ENCODE data around the gene ANAPC4. TPM values are rescaled to one million over a fixed set of nuclear protein-coding genes. Genes with fewer than 3 reads are reported as not detected.
"Not testable (repeated sequence)": the region's sequence is repeated elsewhere in the genome, so short reads cannot be mapped to it uniquely, and the experiment has no call there.

The ANAPC4 gene
- total and polyA plus RNA-seq, 8 donors = 9.0 to 39.9 (median 14.4) TPM

DNA sequence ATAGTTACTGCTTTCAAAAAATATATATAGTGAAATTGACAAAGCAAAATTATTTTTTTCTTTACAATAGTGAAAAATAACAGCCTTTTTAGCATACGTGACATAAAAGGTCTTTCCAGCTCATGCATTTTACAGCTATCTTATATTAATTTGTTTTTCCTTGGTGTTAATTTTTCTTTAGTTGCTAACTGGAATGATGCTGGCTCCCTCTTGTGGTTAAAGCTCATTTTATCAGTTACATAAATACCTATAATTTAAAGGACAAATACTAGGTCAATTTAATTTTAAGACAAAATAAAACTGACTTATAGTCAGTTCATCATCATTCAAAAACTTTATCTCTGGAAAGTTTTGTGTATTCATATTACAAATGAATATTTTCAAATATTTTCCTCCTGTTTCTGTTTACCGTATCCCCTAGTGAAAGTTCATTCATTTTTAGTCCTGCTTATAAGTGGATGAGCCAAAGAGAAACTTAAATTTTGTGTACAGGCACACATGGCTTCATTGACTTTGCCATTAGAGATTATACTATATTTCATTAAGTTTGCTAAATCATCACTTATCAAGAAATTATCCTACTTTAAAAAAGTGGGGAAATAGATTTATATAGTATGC lies 9.9 kb upstream of the ANAPC4 start:
- ATAC-seq (peak in 2 of 4 donors; percentile 38 to 48), DNase-seq (no peak), FAIRE-seq (peak; percentile 88)
- TF ChIP-seq, protein P1, sequence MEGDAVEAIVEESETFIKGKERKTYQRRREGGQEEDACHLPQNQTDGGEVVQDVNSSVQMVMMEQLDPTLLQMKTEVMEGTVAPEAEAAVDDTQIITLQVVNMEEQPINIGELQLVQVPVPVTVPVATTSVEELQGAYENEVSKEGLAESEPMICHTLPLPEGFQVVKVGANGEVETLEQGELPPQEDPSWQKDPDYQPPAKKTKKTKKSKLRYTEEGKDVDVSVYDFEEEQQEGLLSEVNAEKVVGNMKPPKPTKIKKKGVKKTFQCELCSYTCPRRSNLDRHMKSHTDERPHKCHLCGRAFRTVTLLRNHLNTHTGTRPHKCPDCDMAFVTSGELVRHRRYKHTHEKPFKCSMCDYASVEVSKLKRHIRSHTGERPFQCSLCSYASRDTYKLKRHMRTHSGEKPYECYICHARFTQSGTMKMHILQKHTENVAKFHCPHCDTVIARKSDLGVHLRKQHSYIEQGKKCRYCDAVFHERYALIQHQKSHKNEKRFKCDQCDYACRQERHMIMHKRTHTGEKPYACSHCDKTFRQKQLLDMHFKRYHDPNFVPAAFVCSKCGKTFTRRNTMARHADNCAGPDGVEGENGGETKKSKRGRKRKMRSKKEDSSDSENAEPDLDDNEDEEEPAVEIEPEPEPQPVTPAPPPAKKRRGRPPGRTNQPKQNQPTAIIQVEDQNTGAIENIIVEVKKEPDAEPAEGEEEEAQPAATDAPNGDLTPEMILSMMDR (IDR thresholded peaks at IDR 0.05) = peak in 3 of 4 donors; percentile 39 to 44 (median 41)
- H3K9me3 ChIP-seq = no peaks in the 10 kb centered on the region
- H3K36me3 ChIP-seq = peaks cover 0 to 6% (median 0%) of the 10 kb centered on the region in 3 donors
- intact Hi-C loops (cut with DNase I) = no loop called here
- no peak overlapping the region for H3K27ac ChIP-seq
- WGBS, 2 donors = 57 to 62% methylated on average over 2 of the region's 2 CpGs
- H3K27me3 ChIP-seq = no peaks in the 10 kb centered on the region
- H3K4me3 ChIP-seq = no peak overlapping the region
- no peaks in the 10 kb centered on the region for H3K4me1 ChIP-seq

DNA sequence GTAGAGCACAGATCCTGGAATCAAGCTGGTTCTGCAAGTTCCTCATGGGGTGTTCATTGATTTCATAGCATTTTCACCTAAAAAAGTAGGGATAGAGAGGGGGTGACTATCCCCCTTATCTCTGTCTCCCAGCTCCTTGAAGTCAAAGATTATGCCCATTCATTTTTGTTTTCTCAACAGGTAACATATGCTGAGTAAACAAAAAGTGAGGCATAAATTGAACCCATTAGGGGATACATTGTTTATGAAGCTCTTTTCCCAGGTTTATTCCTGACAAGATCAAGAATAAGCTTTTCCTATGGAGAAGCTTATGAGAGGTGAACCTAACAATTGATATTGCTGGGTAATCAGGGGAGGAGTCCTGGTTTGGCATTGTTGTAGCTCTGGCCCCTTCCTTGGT lies 9.2 kb upstream of the ANAPC4 start:
- H3K27ac ChIP-seq = no peak overlapping the region
- no peaks in the 10 kb centered on the region for H3K36me3 ChIP-seq
- intact Hi-C loops (cut with DNase I) = no loop called here
- no peak overlapping the region for H3K4me3 ChIP-seq
- FAIRE-seq (no peak), ATAC-seq (no peak), DNase-seq (no peak)
- H3K4me1 ChIP-seq = no peaks in the 10 kb centered on the region
- H3K9me3 ChIP-seq = no peaks in the 10 kb centered on the region
- H3K27me3 ChIP-seq = no peaks in the 10 kb centered on the region
- TF ChIP-seq, protein P1 (IDR thresholded peaks at IDR 0.05) = no peak

DNA sequence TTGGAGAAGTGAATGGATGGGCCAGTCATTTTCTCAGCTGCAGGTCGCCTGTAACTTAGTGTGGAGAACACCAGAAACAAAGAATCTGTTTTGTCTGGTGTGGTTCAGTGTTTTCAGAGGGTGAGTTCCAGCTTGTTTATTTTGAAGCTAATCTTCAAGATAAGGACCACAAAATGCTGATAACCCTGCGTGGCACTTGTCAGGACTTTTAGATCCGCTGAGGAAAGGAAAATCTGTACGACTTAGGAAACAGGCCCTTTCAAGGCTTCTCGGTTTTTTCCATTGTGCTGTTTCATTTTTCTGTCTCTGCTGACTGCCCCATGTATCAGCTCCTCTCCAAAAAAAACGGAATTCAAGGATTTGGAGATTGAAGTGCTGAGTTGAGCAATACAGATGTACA lies 8.7 kb upstream of the ANAPC4 start:
- intact Hi-C loops (cut with DNase I) = no loop called here
- DNase-seq (no peak), FAIRE-seq (no peak), ATAC-seq (no peak)
- 61 to 70% methylated on average over 6 of the region's 6 CpGs for WGBS, 2 donors
- Histone ChIP-seq H3K4me3 (no peak overlapping the region), H3K4me1 (no peaks in the 10 kb centered on the region), H3K27me3 (no peaks in the 10 kb centered on the region), H3K27ac (no peak overlapping the region), H3K9me3 (no peaks in the 10 kb centered on the region), H3K36me3 (no peaks in the 10 kb centered on the region)
- TF ChIP-seq, protein P1 (IDR thresholded peaks at IDR 0.05) = no peak

DNA sequence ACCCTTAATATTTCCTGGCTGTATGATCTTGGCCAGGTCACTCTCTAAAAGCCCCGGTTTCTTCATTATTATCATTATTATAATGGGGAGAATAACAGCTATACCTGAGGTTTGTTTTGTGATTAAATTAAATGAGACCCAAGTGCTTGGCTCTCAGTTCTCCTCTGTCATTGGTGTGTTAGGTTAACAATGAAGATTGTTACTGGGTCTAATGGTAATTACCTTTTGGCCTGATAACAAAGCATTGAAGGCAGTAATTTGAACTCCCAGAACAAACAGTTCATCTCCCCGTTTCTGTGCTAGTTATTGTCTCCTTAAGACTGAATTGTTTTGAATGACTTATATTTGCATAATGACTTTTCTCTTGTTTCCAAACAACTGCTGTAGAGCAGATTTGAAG lies 6.8 kb upstream of the ANAPC4 start:
- no peaks in the 10 kb centered on the region for H3K9me3 ChIP-seq
- H3K27ac ChIP-seq = no peak overlapping the region
- ATAC-seq (no peak), DNase-seq (no peak), FAIRE-seq (no peak)
- TF ChIP-seq, protein P1 (IDR thresholded peaks at IDR 0.05) = no peak
- no peaks in the 10 kb centered on the region for H3K27me3 ChIP-seq
- intact Hi-C loops (cut with DNase I) = loop anchor here in 1 of 3 donors (10.0 kb wide), 1 partner anchor 195 kb away; no protein-coding TSS in a partner anchor
- H3K36me3 ChIP-seq = no peaks in the 10 kb centered on the region
- H3K4me3 ChIP-seq = no peak overlapping the region
- 62 to 70% methylated on average over 2 of the region's 2 CpGs for WGBS, 2 donors
- H3K4me1 ChIP-seq = no peaks in the 10 kb centered on the region

DNA sequence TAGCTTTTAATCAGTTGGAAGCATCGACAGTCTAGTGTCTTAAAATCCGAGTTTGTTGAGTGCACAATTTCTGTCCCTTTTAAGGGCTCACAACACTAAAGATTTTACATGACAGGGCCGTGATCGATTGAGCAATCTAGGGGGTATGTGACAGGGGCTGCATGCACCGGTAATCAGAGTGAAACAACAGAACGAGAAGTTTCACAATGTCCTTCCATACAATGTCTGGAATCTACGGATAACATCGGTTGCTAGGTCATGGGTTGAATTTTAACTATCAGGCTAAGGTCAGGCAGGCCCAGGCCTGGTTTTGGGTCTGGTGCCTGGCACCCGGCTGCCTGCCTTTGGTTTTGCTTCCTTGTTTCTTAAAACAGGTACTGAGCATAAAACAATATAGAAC lies 4.5 kb upstream of the ANAPC4 start:
- WGBS, 2 donors = 44 to 51% methylated on average over 9 of the region's 9 CpGs
- H3K4me3 ChIP-seq, ATAC-seq, H3K36me3 ChIP-seq, H3K4me1 ChIP-seq, DNase-seq, FAIRE-seq, H3K27me3 ChIP-seq, H3K9me3 ChIP-seq: not testable (repeated sequence)
- peak overlapping the region in 2 of 4 donors; percentile 52 to 60 for H3K27ac ChIP-seq
- intact Hi-C loops (cut with DNase I) = loop anchor here in 1 of 3 donors (10.0 kb wide), 1 partner anchor 198 kb away; no protein-coding TSS in a partner anchor

Data from pancreas (tissue), 10 donors.